ENCODE measurements around the gene RNF152.
"Not testable (repeated sequence)": the region's sequence is repeated elsewhere in the genome, so short reads cannot be mapped to it uniquely, and the experiment has no call there.

RNF152 gene

DNA sequence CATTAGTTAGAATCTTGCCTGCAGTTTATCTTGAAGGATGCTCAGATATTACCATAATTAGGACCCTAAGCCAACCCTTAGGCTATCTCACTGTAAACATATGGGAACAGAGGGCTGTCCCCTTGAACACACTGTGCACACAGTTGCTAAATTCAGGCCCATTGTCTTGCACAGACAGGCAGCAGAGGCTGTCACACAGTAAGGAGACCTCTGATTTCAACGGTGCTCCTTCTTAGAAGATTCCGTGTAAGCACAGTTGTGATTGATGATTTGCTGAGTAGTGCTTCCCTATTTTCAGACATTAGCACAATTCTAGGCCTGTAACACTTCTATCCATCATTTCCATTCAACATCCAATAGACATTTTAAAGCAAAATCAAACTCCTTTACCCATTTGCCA is 108.0 kb downstream of the RNF152 start:
- no peak for DNase-seq (ENCODE audit: extremely low read depth, low read depth)
- TF ChIP-seq, protein P1, sequence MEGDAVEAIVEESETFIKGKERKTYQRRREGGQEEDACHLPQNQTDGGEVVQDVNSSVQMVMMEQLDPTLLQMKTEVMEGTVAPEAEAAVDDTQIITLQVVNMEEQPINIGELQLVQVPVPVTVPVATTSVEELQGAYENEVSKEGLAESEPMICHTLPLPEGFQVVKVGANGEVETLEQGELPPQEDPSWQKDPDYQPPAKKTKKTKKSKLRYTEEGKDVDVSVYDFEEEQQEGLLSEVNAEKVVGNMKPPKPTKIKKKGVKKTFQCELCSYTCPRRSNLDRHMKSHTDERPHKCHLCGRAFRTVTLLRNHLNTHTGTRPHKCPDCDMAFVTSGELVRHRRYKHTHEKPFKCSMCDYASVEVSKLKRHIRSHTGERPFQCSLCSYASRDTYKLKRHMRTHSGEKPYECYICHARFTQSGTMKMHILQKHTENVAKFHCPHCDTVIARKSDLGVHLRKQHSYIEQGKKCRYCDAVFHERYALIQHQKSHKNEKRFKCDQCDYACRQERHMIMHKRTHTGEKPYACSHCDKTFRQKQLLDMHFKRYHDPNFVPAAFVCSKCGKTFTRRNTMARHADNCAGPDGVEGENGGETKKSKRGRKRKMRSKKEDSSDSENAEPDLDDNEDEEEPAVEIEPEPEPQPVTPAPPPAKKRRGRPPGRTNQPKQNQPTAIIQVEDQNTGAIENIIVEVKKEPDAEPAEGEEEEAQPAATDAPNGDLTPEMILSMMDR (IDR thresholded peaks at IDR 0.05; ENCODE audit: low read depth, low read length), result no peak

DNA sequence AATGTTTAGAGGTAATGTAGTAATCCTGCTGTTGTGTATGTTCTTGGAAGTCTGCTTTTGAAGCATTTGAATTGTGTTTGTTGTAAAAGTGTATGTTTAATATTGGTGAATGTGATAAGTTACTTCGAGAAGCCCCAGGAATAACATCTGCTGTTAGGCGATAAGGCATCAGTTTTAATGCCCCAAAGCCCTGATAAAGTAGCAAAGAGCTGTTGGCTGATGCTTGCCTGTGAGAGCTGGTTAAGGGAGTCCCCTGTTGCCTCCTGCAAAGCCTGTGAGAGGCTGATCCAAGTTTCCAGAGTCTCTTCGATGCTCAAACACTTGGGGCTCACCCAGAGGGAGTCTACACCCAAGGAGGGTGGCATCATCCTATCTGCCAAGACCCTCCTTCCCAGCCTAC is 110.3 kb downstream of the RNF152 start:
- no peak for DNase-seq (ENCODE audit: extremely low read depth, low read depth)
- TF ChIP-seq, protein P1 (IDR thresholded peaks at IDR 0.05; ENCODE audit: low read depth, low read length), result no peak

DNA sequence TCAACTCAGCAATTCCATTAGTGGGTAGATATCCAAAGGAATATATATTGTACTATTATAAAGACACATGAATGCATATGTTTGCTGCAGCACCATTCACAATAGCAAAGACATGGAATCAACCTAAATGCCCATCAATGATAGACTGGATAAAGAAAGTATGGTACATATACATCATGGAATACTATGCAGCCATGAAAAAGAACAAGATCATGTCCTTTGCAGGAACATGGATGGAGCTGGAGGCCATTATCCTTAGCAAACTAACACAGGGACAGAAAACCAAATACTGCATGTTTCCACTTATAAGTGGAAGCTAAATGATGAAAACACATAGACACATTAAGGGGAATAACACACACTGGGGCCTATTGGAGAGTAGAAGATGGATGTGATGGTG is 116.6 kb downstream of the RNF152 start:
- not testable (repeated sequence) for DNase-seq (ENCODE audit: extremely low read depth, low read depth)

DNA sequence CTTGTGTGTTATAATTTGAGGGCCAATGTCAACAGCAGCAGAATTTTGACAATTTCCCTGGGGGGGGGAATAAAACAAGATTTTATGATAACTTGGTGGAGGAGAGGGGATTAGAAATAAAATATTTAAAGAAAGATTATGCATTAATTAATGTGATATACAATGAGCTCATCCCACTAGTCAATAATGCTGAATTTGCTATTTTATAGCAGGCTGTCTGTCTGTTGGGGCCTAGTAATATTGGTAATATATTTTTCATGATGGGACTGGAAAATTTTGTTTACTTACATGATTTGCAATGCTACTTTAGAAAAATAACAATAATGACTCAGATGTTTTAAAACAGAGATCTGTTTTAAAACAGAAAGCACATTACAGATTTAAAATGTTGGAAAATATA is 118.0 kb downstream of the RNF152 start:
- TF ChIP-seq, protein P1 (IDR thresholded peaks at IDR 0.05; ENCODE audit: low read depth, low read length), result no peak
- no peak for DNase-seq (ENCODE audit: extremely low read depth, low read depth)

DNA sequence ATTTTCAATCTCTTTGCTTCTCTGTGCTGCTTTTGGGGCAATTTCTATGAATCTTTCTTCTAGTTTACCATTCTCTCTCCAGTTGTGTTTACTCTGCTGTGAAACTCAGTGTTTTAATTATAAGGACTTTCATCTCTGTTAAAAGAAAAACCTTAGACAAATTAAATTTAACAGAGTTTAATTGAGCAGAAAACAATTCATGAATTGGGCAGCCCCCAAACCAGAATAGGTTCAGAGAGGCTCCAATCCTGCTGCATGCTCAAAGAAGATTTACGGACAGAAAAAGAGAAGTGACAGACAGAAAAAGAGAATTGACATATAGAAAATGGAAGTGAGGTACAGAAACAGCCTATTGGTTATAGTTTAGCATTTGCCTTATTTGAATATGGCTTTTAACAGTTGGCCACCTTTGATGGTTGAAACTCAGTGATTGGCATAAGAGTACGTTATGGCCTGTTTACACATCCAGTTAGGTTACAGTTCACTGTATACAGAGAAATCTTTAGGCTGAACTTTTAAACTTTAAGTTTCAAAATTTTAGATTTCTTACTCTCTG is 120.4 kb downstream of the RNF152 start:
- TF ChIP-seq, protein P1 (IDR thresholded peaks at IDR 0.05; ENCODE audit: low read depth, low read length), result no peak
- DNase-seq (ENCODE audit: extremely low read depth, low read depth), result no peak

DNA sequence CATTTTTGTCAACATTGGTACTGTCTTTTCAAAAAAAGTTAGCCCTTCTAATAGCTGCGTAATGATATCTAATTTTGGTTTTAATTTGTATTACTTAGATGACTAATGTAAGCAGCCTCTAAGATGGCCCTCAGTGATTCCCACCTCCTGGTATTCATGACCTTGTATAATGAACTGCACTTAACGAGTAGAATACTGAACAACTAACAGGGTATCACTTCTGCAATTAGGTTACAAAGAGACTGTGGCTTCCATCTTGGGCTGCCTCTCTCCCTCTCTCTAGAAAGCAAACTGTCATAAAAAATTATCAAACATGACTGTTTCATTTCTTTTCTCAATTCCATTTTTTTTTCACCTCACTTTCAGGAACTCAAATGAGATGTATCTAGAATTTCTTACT is 120.9 kb downstream of the RNF152 start:
- TF ChIP-seq, protein P1 (IDR thresholded peaks at IDR 0.05; ENCODE audit: low read depth, low read length), result no peak
- DNase-seq (ENCODE audit: extremely low read depth, low read depth), result no peak

DNA sequence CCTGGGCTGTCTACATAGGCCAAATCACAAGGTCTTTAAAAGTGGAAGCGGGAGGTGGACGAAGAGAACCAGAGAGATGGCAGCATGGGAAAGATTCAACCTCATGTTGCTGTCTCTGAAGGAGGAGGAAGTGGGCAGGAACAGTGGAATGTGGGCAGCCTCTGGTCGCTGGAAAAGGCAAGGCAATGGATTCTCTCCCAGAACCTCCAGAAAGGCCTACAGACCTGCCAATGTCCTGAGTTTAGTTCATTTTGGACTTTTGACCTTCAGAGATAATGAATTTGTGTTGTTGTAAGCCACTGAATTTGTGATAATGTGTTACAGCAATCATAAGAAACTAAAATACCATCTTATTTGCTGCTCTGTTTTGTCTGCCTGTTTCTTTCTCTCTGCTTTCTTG is 122.5 kb downstream of the RNF152 start:
- TF ChIP-seq, protein P1 (IDR thresholded peaks at IDR 0.05; ENCODE audit: low read depth, low read length), result no peak
- no peak for DNase-seq (ENCODE audit: extremely low read depth, low read depth)

DNA sequence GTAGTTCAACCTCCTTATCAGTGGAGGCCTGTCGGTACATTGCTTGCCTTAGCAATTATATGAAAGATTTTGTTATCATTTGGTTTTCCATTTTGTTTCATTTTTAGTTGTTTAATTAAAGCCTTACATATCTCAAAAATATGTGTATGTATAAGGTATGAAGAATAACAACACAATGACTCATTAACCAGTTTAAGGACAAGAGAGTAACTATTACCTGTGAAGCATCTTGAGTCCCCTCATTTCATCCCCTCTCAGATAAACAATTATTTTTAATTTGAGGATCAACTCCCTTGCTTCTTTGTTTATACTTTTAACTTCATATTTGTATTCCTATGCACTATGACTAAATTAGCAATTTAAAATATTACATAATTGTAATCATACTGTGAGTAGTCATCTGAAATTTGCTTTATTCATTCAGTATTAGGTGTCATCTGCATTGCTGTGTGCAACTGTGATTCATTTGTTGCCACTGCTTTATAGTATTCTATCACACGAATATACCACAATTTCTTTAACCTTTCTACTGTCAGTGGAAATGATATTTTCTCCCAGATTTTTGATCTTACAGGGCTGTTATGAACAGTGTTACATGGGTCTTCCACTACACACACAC is 126.4 kb downstream of the RNF152 start:
- TF ChIP-seq, protein P1 (IDR thresholded peaks at IDR 0.05; ENCODE audit: low read depth, low read length), result no peak
- no peak for DNase-seq (ENCODE audit: extremely low read depth, low read depth)
